Astrocyte of the cerebellum (primary cell): ENCODE results near the gene TMEM17.

ENCODE experiments used
- DNase-seq: peaks from one replicate; pipeline ENCODE4 v3.0.0-alpha.2; 2011; ENCODE audit warnings: low read depth
- H3K4me3 ChIP-seq: 2 replicates; pipeline ENCODE4 v1.5.1; 2011; ENCODE audit warnings: mild to moderate bottlenecking, low read depth, low read length, moderate library complexity
- CTCF ChIP-seq: IDR thresholded peaks from 2 replicates; pipeline ENCODE4 v1.5.1; 2012; ENCODE audit warnings: low read length, low read depth, moderate library complexity, mild to moderate bottlenecking; ENCODE audit errors: missing control alignments
- in situ Hi-C: cut with HindIII; loops from 2 replicates; pipeline ENCODE4 v1.10.0; 2017; ENCODE audit warnings: low sequenced_read_pairs

TMEM17 gene

GRCh38 chr2:62469548-62469947 lies 36.4 kb downstream of the TMEM17 start:
- H3K4me3 ChIP-seq: no peak overlapping the region
- DNase-seq: no peak
- TF ChIP-seq CTCF: no peak
- in situ Hi-C loops: no loop called here

DNA sequence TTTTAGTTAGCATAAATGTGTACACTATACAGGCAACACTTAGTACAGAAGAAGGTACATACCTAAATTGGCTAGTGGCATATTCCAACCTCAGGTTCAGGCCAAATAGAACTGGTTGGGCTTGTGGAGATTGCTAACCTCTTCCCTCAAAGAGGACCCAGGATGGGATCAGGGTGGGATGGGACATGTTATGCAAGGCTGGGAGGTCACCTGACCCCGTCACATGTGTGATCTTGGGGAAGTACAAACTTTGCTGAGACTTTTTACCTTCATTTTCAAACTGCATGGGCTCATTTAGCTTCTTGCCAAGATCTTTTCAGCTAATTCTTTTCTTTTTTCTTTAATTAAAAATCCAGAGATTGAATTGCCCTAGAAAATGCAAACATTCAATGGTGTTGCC lies 36.9 kb downstream of the TMEM17 start:
- in situ Hi-C loops: no loop called here

GRCh38 chr2:62467475-62468321 lies 38.3 kb downstream of the TMEM17 start:
- TF ChIP-seq CTCF: peak; percentile 24
- in situ Hi-C loops: no loop called here

More for the DNA sequence above, 36.9 kb downstream of the TMEM17 start:
- no peak for TF ChIP-seq CTCF
- H3K4me3 ChIP-seq: no peak overlapping the region
- DNase-seq: no peak

GRCh38 chr2:62467100-62467474 lies 38.9 kb downstream of the TMEM17 start:
- no peak overlapping the region for H3K4me3 ChIP-seq
- no peak for TF ChIP-seq CTCF
- in situ Hi-C loops: no loop called here
- DNase-seq: no peak

More at GRCh38 chr2:62467475-62468321, 38.3 kb downstream of the TMEM17 start:
- H3K4me3 ChIP-seq: no peak overlapping the region
- peak; percentile 82 for DNase-seq

GRCh38 chr2:62466503-62466854 lies 39.5 kb downstream of the TMEM17 start:
- TF ChIP-seq CTCF: no peak
- no peak overlapping the region for H3K4me3 ChIP-seq
- in situ Hi-C loops: no loop called here
- no peak for DNase-seq

DNA sequence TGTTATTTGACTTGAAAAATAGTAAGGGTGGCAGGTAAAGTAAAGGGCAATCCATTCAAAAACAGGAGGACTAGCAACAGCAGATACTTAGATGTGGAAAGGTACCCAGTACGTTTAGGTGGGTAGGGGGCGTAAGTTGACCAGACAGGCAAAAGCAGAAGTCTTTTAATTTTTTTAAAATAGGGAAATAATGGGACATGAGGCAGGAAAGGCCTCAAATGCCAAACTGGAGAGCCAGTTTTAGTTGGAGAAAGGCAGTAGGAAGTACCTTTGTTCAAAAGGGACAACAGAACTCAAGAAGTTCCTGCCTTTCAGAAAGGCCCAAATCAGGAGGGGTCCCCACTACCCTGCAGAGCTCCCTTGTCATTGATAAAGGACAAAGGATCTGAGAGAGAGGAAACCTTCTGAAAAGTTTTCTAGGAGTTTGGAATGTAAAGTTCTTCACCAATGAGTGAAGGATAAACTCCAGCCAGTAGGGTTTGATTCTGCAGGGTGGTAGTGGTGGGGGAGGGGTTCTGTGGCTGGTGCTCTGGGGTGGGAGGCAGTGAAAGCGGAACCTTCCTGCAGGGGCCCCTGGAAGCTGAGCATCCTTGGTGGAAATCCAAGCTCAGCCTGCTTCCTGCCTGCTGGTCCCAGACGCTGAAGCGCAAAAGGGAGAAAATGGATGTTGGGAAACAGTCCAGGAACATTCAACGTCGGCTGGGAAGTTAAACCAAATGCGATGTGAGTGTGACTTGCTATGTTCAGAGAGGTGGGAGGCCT lies 40.1 kb downstream of the TMEM17 start:
- TF ChIP-seq CTCF: no peak
- no peak for DNase-seq
- no peak overlapping the region for H3K4me3 ChIP-seq
- in situ Hi-C loops: no loop called here
